ENCODE data around the gene GAA.

GRCh38 chr17:80106751-80107150 is 5.4 kb downstream of the GAA start:
- TF ChIP-seq GABPA (IDR thresholded peaks at IDR 0.05 in 1 of 2, conservative IDR thresholded peaks at IDR 0.05 in 1 of 2) = no peak
- TF ChIP-seq, protein P1, sequence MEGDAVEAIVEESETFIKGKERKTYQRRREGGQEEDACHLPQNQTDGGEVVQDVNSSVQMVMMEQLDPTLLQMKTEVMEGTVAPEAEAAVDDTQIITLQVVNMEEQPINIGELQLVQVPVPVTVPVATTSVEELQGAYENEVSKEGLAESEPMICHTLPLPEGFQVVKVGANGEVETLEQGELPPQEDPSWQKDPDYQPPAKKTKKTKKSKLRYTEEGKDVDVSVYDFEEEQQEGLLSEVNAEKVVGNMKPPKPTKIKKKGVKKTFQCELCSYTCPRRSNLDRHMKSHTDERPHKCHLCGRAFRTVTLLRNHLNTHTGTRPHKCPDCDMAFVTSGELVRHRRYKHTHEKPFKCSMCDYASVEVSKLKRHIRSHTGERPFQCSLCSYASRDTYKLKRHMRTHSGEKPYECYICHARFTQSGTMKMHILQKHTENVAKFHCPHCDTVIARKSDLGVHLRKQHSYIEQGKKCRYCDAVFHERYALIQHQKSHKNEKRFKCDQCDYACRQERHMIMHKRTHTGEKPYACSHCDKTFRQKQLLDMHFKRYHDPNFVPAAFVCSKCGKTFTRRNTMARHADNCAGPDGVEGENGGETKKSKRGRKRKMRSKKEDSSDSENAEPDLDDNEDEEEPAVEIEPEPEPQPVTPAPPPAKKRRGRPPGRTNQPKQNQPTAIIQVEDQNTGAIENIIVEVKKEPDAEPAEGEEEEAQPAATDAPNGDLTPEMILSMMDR (IDR thresholded peaks at IDR 0.05; ENCODE audit: low read depth, low read length, missing input control) = no peak
- TF ChIP-seq ZBTB33 (IDR thresholded peaks at IDR 0.05) = no peak
- TF ChIP-seq, protein P2, sequence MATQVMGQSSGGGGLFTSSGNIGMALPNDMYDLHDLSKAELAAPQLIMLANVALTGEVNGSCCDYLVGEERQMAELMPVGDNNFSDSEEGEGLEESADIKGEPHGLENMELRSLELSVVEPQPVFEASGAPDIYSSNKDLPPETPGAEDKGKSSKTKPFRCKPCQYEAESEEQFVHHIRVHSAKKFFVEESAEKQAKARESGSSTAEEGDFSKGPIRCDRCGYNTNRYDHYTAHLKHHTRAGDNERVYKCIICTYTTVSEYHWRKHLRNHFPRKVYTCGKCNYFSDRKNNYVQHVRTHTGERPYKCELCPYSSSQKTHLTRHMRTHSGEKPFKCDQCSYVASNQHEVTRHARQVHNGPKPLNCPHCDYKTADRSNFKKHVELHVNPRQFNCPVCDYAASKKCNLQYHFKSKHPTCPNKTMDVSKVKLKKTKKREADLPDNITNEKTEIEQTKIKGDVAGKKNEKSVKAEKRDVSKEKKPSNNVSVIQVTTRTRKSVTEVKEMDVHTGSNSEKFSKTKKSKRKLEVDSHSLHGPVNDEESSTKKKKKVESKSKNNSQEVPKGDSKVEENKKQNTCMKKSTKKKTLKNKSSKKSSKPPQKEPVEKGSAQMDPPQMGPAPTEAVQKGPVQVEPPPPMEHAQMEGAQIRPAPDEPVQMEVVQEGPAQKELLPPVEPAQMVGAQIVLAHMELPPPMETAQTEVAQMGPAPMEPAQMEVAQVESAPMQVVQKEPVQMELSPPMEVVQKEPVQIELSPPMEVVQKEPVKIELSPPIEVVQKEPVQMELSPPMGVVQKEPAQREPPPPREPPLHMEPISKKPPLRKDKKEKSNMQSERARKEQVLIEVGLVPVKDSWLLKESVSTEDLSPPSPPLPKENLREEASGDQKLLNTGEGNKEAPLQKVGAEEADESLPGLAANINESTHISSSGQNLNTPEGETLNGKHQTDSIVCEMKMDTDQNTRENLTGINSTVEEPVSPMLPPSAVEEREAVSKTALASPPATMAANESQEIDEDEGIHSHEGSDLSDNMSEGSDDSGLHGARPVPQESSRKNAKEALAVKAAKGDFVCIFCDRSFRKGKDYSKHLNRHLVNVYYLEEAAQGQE (IDR thresholded peaks at IDR 0.05) = no peak
- TF ChIP-seq HNF4A (conservative IDR thresholded peaks at IDR 0.05) = no peak
- TF ChIP-seq EGR1 (IDR thresholded peaks at IDR 0.05; ENCODE audit: low read depth in 2 of 2) = no peak
- no peak for TF ChIP-seq YY1 (IDR thresholded peaks at IDR 0.05)
- TF ChIP-seq, protein P3, sequence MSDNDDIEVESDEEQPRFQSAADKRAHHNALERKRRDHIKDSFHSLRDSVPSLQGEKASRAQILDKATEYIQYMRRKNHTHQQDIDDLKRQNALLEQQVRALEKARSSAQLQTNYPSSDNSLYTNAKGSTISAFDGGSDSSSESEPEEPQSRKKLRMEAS (IDR thresholded peaks at IDR 0.05) = no peak
- TF ChIP-seq, protein P4, sequence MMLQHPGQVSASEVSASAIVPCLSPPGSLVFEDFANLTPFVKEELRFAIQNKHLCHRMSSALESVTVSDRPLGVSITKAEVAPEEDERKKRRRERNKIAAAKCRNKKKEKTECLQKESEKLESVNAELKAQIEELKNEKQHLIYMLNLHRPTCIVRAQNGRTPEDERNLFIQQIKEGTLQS (IDR thresholded peaks at IDR 0.05) = no peak
- TF ChIP-seq FOXA2 (IDR thresholded peaks at IDR 0.05) = no peak
- no peak for TF ChIP-seq TAF1 (conservative IDR thresholded peaks at IDR 0.05)
- no peak for TF ChIP-seq RAD21 (IDR thresholded peaks at IDR 0.05)
- no peak for TF ChIP-seq FOXA1 (IDR thresholded peaks at IDR 0.05)
- TF ChIP-seq SP1 (IDR thresholded peaks at IDR 0.05) = no peak
